ENCODE results near the gene ATG9A.

Gene ATG9A

GRCh38 chr2:219207884-219208740, 21.3 kb downstream of the ATG9A start:
- no peaks in the 10 kb centered on the region for H3K9me3 ChIP-seq (ENCODE audit: control insufficient read depth, low read length)
- TF ChIP-seq CTCF (IDR thresholded peaks at IDR 0.05): no peak
- H2AFZ ChIP-seq: peak overlapping the region; percentile 9
- peak overlapping the region; percentile 80 for H3K4me3 ChIP-seq (ENCODE audit: low read depth, low read length)
- H3K79me2 ChIP-seq: no peaks in the 10 kb centered on the region
- no peak overlapping the region for H3K9ac ChIP-seq
- H3K4me1 ChIP-seq: peaks cover 15% of the 10 kb centered on the region
- H3K4me2 ChIP-seq (ENCODE audit: low read length): peak overlapping the region; percentile 79
- no peaks in the 10 kb centered on the region for H3K27me3 ChIP-seq (ENCODE audit: control insufficient read depth, insufficient read depth, low read length)
- peak overlapping the region; percentile 92 for H3K27ac ChIP-seq
- no peaks in the 10 kb centered on the region for H3K36me3 ChIP-seq (ENCODE audit: control insufficient read depth, insufficient read depth, low read length)

GRCh38 chr2:219207134-219207883, 22.1 kb downstream of the ATG9A start:
- TF ChIP-seq CTCF (IDR thresholded peaks at IDR 0.05): no peak
- H2AFZ ChIP-seq: peak overlapping the region; percentile 84
- no peak overlapping the region for H3K9ac ChIP-seq
- peaks cover 15% of the 10 kb centered on the region for H3K4me1 ChIP-seq
- no peaks in the 10 kb centered on the region for H3K9me3 ChIP-seq (ENCODE audit: control insufficient read depth, low read length)
- no peaks in the 10 kb centered on the region for H3K79me2 ChIP-seq
- H3K36me3 ChIP-seq (ENCODE audit: control insufficient read depth, insufficient read depth, low read length): no peaks in the 10 kb centered on the region
- H3K27ac ChIP-seq: peak overlapping the region; percentile 92
- no peaks in the 10 kb centered on the region for H3K27me3 ChIP-seq (ENCODE audit: control insufficient read depth, insufficient read depth, low read length)
- peak overlapping the region; percentile 79 for H3K4me2 ChIP-seq (ENCODE audit: low read length)
- H3K4me3 ChIP-seq (ENCODE audit: low read depth, low read length): peak overlapping the region; percentile 80

GRCh38 chr2:219206328-219207133, 22.9 kb downstream of the ATG9A start, which contains the start of gene ZFAND2B:
Gene ZFAND2B, plus strand, starts transcription at chr2:219206782. Its CDS starts 206 bp downstream, at chr2:219206988.
- Histone ChIP-seq H3K4me1 (peaks cover 19% of the 10 kb centered on the region), H3K4me2 (ENCODE audit: low read length) (peak within 1 kb of the TSS; percentile 92), H3K4me3 (ENCODE audit: low read depth, low read length) (peak within 1 kb of the TSS; percentile 80), H3K9ac (no peak within 1 kb of the TSS), H3K36me3 (ENCODE audit: control insufficient read depth, insufficient read depth, low read length) (no peaks in the 10 kb centered on the region), H3K79me2 (no peaks in the 10 kb centered on the region), H3K27ac (peak within 1 kb of the TSS; percentile 92), H3K27me3 (ENCODE audit: control insufficient read depth, insufficient read depth, low read length) (no peaks in the 10 kb centered on the region), H3K9me3 (ENCODE audit: control insufficient read depth, low read length) (no peaks in the 10 kb centered on the region), H2AFZ (peak within 1 kb of the TSS; percentile 84)
- no peak for TF ChIP-seq CTCF (IDR thresholded peaks at IDR 0.05)

- peaks cover 19% of the 10 kb centered on the region for H3K4me1 ChIP-seq
- H3K4me2 ChIP-seq (ENCODE audit: low read length): peak overlapping the region; percentile 92
- H3K79me2 ChIP-seq: no peaks in the 10 kb centered on the region
- no peaks in the 10 kb centered on the region for H3K36me3 ChIP-seq (ENCODE audit: control insufficient read depth, insufficient read depth, low read length)
- no peaks in the 10 kb centered on the region for H3K9me3 ChIP-seq (ENCODE audit: control insufficient read depth, low read length)
- peak overlapping the region; percentile 81 for H2AFZ ChIP-seq
- no peaks in the 10 kb centered on the region for H3K27me3 ChIP-seq (ENCODE audit: control insufficient read depth, insufficient read depth, low read length)
- peak overlapping the region; percentile 80 for H3K4me3 ChIP-seq (ENCODE audit: low read depth, low read length)
- H3K27ac ChIP-seq: peak overlapping the region; percentile 92
- H3K9ac ChIP-seq: no peak overlapping the region
- TF ChIP-seq CTCF (IDR thresholded peaks at IDR 0.05): no peak
Observed at GRCh38 chr2:219205981-219206327, 23.5 kb downstream of the ATG9A start.
